Neural crest cell (in vitro differentiated cells): ENCODE measurements around the gene SLC22A14. TPM values are rescaled to one million over a fixed set of nuclear protein-coding genes. Genes with fewer than 3 reads are reported as not detected.

ENCODE experiments used
- DNase-seq: peaks from one replicate; pipeline ENCODE4 v3.0.0; 2021; ENCODE audit warnings: low read depth, mixed read lengths, low spot score
- H3K27ac Mint-ChIP-seq: one replicate; pipeline ENCODE4 v1.8.0; 2021; ENCODE audit warnings: mild to moderate bottlenecking, mixed read lengths; ENCODE audit not compliant: unreplicated experiment
- H3K27me3 Mint-ChIP-seq: 2 replicates; pipeline ENCODE4 v1.8.0; 2021; ENCODE audit warnings: low read depth, mild to moderate bottlenecking, mixed read lengths
- H3K36me3 Mint-ChIP-seq: 2 replicates; pipeline ENCODE4 v1.8.0; 2021; ENCODE audit warnings: low read depth, mild to moderate bottlenecking, mixed read lengths
- H3K4me1 Mint-ChIP-seq: 2 replicates; pipeline ENCODE4 v1.8.0; 2021; ENCODE audit warnings: mixed read lengths
- H3K4me3 Mint-ChIP-seq: one replicate; pipeline ENCODE4 v1.8.0; 2021; ENCODE audit warnings: mild to moderate bottlenecking, mixed read lengths
- H3K9me3 Mint-ChIP-seq: 2 replicates; pipeline ENCODE4 v1.8.0; 2021; ENCODE audit warnings: mixed read lengths
- total RNA-seq: library from RNA; stranded (reverse); gene quantifications from 2 replicates; pipeline ENCODE4 v1.2.1, GENCODE V29; 2021
- TF ChIP-seq, protein P1 (sequence below): fragments of 200-600 bp; sonication (generic); conservative IDR thresholded peaks from 2 replicates; pipeline ENCODE4 v1.5.0; 2021; ENCODE audit warnings: antibody characterized with exemption, mild to moderate bottlenecking

Gene SLC22A14
- total RNA-seq, 1 donor from 2014 or later = not detected

DNA sequence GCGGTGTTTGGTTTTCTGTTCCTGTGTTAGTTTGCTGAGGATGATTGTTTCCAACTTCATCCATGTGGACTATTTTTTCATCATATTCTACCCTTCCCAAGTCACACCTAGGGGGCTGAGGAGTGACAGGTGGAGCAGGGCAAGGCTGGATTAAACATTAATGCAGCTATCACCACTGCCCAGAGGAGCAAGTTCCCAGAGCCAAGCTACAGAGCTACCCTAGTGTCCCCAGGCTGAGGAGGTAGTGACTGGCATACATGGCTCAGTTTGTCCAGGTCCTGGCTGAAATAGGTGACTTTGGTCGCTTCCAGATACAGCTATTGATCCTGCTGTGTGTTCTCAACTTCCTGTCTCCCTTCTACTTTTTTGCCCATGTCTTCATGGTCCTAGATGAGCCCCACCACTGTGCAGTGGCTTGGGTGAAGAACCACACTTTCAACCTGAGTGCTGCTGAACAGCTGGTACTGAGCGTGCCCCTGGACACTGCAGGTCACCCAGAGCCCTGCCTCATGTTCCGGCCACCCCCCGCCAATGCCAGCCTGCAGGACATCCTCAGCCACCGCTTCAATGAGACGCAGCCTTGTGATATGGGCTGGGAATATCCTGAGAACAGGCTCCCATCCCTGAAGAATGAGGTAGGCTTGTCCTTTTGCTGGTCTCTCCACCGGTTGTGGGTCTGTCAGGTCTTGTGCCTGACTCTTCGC, 16.3 kb upstream of the SLC22A14 start, which contains the start of gene SLC22A13:
Gene SLC22A13, plus strand, starts transcription at position 209 of the 704 bp plus-strand sequence. Its CDS starts 49 bp downstream, at position 258.
- Mint-ChIP-seq H3K27ac (no peak within 1 kb of the TSS), H3K36me3 (peaks cover 3% of the 10 kb centered on the region), H3K4me1 (no peaks in the 10 kb centered on the region), H3K9me3 (peaks cover 2% of the 10 kb centered on the region), H3K4me3 (no peak within 1 kb of the TSS), H3K27me3 (no peaks in the 10 kb centered on the region)
- TF ChIP-seq, protein P1, sequence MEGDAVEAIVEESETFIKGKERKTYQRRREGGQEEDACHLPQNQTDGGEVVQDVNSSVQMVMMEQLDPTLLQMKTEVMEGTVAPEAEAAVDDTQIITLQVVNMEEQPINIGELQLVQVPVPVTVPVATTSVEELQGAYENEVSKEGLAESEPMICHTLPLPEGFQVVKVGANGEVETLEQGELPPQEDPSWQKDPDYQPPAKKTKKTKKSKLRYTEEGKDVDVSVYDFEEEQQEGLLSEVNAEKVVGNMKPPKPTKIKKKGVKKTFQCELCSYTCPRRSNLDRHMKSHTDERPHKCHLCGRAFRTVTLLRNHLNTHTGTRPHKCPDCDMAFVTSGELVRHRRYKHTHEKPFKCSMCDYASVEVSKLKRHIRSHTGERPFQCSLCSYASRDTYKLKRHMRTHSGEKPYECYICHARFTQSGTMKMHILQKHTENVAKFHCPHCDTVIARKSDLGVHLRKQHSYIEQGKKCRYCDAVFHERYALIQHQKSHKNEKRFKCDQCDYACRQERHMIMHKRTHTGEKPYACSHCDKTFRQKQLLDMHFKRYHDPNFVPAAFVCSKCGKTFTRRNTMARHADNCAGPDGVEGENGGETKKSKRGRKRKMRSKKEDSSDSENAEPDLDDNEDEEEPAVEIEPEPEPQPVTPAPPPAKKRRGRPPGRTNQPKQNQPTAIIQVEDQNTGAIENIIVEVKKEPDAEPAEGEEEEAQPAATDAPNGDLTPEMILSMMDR = no peak
- no peak for DNase-seq

DNA sequence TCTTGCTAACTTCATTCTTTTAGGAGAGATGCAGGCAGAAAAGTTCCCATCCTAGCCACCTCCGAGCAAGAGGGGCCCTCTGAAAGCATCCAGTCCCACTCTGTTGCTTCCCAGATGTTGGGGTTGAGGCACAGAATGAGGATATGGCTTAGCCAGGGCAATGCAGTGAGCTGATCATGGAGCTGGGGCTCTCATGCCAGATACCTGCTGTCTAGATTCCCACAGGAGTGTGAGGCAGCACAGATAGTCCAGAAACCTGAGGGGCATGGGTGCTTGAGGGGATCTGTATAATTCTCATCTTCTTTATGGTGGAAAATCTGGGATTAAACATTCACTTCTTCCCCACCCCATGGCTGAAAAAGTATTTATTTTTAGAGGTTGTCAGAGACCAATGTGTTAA, 15.3 kb upstream of the SLC22A14 start:
- H3K27ac Mint-ChIP-seq = no peak overlapping the region
- no peak for DNase-seq
- no peak overlapping the region for H3K4me3 Mint-ChIP-seq
- TF ChIP-seq, protein P1 = no peak
- peaks cover 2% of the 10 kb centered on the region for H3K36me3 Mint-ChIP-seq
- peaks cover 1% of the 10 kb centered on the region for H3K9me3 Mint-ChIP-seq
- no peaks in the 10 kb centered on the region for H3K27me3 Mint-ChIP-seq
- no peaks in the 10 kb centered on the region for H3K4me1 Mint-ChIP-seq

- no peak for DNase-seq
- Mint-ChIP-seq H3K4me3 (no peak overlapping the region), H3K27ac (no peak overlapping the region), H3K36me3 (peaks cover 2% of the 10 kb centered on the region), H3K27me3 (no peaks in the 10 kb centered on the region), H3K9me3 (no peaks in the 10 kb centered on the region), H3K4me1 (peaks cover 5% of the 10 kb centered on the region)
- TF ChIP-seq, protein P1 = no peak
These were observed 14.4 kb upstream of the SLC22A14 start for GRCh38 chr3:38267662-38268061.

DNA sequence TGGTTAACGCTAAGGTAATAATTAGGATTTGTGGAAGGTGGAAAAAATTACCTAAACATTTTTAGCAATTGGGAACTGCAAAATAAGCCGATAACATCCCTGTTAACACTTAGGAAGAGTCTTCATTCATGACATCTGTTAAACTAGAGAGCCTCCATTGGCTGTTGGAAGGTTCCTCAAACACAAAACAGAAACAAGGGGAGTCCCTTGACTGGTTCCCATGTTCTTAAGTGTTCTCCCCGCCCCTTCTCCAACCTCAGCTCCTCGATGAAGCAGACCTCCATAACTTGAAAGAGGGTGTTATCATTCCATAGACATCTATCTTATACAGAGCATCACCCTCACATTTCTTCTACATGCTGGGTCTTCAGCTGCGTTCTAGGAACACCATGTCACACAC, 14.0 kb upstream of the SLC22A14 start:
- Mint-ChIP-seq H3K36me3 (peaks cover 2% of the 10 kb centered on the region), H3K27ac (no peak overlapping the region), H3K4me3 (no peak overlapping the region), H3K27me3 (no peaks in the 10 kb centered on the region), H3K4me1 (peaks cover 5% of the 10 kb centered on the region), H3K9me3 (no peaks in the 10 kb centered on the region)
- DNase-seq = no peak
- TF ChIP-seq, protein P1 = no peak

GRCh38 chr3:38268522-38268921, 13.6 kb upstream of the SLC22A14 start:
- TF ChIP-seq, protein P1 = no peak
- no peak overlapping the region for H3K27ac Mint-ChIP-seq
- no peaks in the 10 kb centered on the region for H3K27me3 Mint-ChIP-seq
- DNase-seq = no peak
- no peaks in the 10 kb centered on the region for H3K9me3 Mint-ChIP-seq
- H3K36me3 Mint-ChIP-seq = peaks cover 2% of the 10 kb centered on the region
- H3K4me3 Mint-ChIP-seq = no peak overlapping the region
- H3K4me1 Mint-ChIP-seq = peaks cover 5% of the 10 kb centered on the region
